Daoy (cell line): ENCODE measurements around the gene OASL. TPM values are rescaled to one million over a fixed set of nuclear protein-coding genes. Genes with fewer than 3 reads are reported as not detected.

Experiments used
- DNase-seq: peaks from one replicate; pipeline ENCODE4 v3.0.0-alpha.2; 2015; ENCODE audit warnings: low read depth
- total RNA-seq: library from RNA; depleted of rRNA; stranded (reverse); fragments of >200 nt; shearing (Covaris generic); gene quantifications from 2 replicates; pipeline ENCODE4 v1.2.3, GENCODE V29; 2014

The OASL gene
- total RNA-seq, 1 experiment from 2014 or later, result 38.7 TPM

DNA sequence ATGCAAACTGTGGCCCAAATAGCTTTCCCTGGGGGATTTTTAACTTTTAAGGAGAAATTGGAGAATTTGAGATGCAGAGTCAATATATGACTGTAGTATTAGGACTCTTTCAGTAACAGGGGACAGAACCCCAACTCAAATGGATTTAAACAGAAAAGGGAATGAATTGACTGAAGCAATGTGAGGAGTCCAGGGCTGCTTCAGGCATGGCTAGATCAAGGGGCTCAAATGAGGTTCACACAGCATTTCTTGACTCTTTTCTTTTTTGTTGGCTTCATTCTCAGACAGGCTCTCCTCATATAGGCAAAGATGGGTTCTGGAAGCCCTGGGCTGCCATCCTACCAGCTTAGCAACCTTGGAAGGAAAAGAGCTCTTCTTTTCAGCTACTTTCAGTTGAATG, 47.1 kb downstream of the OASL start:
- DNase-seq, result no peak

- DNase-seq, result no peak
These were observed 48.5 kb downstream of the OASL start for GRCh38 chr12:120990487-120991055.

- no peak for DNase-seq
These were observed 49.4 kb downstream of the OASL start for GRCh38 chr12:120989687-120990086.

DNA sequence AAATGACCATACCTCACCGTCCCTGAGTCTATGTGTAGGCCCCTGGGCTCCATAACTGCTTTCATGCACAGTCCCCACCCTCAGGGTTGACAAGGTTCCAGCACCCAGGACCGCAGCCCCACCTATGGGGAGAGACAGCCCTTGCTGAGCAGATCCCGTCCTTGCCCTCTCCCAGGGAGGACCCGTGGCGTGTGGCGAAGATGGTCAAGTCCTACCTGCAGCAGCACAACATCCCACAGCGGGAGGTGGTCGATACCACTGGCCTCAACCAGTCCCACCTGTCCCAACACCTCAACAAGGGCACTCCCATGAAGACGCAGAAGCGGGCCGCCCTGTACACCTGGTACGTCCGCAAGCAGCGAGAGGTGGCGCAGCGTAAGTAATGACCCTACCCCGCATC, 50.4 kb downstream of the OASL start:
- DNase-seq, result no peak

DNA sequence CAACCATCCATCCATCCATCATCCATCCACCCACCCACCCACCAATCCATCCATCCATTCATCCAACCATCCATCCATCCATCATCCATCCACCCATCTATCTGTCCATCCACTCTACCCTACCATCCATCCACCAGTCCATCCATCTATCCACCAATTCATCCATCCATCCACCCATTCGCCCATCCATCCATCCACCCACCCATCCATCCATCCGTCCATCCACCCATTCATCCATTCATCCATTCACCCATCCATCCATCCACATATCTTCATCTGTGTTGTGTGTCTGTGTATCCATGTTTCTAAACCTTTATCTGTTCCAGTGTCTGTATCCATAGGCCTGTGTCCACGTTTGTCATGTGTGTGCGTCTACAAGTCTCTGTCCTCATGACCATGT, 50.8 kb downstream of the OASL start:
- DNase-seq, result no peak

DNA sequence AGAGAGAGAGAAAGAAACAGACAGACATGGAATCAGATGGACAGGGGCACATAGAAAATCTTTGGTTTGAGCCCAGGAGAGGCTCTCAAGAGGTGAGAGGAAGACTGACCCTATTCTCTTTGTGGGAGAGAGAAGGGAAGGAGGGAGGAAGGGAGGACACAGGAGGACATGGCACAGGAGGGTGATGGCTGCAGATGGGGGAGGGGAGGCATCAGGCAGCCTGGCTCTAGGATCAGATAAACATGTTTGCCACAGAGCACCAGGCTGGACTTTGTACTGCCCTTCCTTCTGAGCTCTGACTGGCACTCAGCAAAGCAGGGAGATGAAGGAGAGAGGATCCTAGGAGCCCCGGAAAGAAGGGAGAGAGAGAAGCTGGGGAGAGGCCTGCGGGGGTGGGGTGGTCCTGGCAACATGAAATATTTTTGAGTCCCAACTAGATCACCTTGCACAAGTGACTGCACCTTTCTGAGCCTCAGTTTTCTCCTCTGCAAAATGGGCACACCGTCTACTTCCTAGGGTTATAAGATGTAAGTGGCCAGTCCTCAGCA, 54.6 kb downstream of the OASL start:
- no peak for DNase-seq

- DNase-seq, result no peak
These were observed 55.3 kb downstream of the OASL start for GRCh38 chr12:120983759-120984158.

GRCh38 chr12:120982659-120983058, 56.4 kb downstream of the OASL start:
- no peak for DNase-seq

DNA sequence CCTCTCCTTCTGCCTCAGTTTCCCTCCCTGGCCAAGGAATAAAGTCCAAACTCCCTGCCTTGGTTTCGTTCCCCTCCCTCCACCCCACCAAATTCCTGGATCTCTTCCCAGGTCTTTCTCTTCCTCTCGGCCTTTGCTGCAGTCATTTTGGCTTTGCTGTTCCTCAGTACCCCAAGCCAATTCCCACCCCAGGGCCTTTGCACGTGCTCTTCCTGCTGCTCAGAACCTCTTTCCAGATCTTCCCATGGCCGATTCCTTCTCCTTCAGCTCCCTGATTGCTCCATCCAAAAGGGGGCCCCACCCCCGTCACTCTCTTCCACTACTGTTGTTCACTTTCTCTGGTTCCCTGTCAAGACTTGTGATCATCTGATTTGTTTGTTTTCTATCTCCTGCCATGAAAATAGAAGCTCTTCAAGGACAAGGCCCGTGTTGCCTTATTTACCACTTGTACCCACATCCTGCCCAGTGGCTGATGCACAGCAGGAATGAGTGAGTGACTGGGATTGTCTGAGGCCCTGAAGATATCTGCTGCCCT, 57.6 kb downstream of the OASL start:
- no peak for DNase-seq

DNA sequence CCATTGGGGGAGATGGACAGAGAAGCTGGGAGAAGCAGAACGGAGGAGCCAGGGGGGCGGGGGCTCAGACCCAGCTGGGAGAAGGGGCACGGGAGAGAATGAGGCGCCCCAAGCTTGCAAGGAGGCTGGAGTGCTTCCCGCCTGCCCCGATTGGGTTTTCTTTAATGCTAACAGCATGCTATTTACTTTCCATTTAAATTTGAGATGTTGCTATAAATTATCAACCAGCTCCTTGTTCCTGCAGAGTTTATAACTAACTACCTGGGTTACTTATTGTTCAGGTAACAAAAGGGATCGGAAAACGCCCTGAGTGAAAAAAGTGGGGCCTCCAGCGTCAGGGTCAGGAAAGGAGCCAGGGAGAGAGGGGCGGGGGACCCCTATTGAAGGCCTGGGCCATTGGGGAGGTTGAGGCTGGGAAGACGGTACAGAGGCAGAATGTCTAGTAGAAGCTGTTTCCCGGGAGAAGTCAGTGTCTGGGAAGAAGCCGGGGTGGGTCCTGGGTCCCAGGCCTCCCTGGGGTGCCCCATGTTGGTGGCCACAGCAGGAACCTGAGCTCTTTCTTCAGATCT, 58.2 kb downstream of the OASL start:
- no peak for DNase-seq

DNA sequence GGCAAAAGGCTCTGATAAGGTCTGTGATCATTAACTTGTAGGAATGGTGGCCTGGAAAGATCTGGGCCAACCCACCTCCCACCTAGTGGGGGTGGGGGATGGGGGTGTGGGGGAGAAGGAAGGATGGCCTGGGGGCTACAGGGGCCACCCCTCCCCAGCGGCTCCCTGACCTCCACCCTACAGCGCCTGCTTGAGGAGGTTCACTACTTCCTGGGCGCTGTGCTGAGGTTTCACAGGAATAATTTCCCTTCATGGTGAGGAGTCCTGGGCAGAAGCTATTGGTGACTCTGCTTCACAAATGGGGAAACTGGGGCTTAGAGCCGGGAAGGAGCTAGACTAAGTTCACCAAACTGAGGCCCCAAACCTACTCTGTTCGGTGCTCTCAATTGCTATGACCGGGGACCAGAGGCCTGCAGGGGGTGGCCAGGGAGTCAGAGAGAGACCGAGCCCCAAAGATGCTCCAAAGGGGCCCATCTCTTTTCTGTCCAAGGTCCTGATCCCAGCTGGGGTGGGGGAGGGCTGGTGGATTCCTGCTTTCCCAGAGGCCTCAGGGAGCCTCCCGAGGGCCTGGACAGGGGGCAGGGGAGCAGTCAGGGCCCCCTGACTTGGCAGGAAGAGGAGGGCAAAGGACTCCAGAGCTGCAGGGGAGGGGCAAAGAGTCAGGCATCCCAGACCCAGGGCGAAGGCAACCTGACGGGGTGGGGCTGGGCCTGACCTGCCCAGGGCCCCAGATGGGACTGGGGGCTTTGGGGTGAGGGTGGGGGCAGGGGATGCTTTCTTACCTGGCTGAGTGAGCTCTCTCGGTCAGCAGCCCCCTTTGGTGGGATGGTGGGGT, 59.0 kb downstream of the OASL start:
- DNase-seq, result no peak

DNA sequence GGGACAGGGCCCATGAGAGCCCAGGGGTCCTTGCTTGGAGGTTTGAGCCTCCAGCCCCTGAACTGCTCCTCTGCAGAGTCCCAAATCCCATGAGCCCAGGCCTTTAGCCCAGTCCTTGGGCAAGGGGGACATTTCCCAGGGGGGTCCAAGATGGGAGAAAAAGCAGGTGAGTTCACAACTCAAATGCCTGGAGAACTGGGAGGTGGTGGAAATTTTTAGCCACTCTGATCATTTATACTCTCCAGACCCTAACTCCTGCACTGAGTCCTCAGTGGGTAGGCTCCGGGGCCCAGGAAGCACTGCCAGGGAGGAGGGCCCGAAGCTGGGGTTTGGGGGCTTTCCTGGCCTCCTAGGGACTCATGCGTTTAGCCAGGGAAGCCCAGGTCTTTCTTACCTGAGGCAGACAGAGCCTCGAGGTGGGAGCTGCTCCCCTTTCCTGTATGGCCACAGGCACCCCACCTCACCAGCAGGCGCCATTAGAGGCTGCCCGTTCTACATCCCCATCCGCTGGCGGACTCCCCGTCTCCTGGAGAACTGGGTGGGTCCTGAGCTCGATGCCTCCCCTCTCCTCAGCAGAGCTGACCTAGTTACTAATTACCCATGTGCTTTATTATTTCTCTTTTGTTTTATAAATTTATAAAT, 59.7 kb downstream of the OASL start:
- no peak for DNase-seq

DNA sequence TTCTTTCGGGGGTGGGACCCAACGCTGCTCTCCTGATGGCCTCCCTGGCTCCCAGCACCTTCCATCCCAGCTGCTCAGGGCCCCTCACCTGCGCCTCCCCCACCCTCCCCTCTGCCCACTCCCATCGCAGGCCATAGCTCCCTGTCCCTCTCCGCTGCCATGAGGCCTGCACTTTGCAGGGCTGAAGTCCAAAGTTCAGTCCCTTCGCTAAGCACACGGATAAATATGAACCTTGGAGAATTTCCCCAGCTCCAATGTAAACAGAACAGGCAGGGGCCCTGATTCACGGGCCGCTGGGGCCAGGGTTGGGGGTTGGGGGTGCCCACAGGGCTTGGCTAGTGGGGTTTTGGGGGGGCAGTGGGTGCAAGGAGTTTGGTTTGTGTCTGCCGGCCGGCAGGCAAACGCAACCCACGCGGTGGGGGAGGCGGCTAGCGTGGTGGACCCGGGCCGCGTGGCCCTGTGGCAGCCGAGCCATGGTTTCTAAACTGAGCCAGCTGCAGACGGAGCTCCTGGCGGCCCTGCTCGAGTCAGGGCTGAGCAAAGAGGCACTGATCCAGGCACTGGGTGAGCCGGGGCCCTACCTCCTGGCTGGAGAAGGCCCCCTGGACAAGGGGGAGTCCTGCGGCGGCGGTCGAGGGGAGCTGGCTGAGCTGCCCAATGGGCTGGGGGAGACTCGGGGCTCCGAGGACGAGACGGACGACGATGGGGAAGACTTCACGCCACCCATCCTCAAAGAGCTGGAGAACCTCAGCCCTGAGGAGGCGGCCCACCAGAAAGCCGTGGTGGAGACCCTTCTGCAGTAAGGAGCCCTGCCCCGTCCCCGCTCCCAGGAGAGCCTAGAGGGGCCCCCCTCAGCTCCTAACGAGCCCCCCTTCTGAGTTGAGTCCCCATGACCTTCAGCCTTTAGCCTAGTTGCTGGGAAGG, 60.5 kb downstream of the OASL start, which contains the start of gene HNF1A:
Gene HNF1A, plus strand, starts transcription at position 248 of the 924 bp plus-strand sequence. Its CDS starts 226 bp downstream, at position 474.
- no peak for DNase-seq

DNA sequence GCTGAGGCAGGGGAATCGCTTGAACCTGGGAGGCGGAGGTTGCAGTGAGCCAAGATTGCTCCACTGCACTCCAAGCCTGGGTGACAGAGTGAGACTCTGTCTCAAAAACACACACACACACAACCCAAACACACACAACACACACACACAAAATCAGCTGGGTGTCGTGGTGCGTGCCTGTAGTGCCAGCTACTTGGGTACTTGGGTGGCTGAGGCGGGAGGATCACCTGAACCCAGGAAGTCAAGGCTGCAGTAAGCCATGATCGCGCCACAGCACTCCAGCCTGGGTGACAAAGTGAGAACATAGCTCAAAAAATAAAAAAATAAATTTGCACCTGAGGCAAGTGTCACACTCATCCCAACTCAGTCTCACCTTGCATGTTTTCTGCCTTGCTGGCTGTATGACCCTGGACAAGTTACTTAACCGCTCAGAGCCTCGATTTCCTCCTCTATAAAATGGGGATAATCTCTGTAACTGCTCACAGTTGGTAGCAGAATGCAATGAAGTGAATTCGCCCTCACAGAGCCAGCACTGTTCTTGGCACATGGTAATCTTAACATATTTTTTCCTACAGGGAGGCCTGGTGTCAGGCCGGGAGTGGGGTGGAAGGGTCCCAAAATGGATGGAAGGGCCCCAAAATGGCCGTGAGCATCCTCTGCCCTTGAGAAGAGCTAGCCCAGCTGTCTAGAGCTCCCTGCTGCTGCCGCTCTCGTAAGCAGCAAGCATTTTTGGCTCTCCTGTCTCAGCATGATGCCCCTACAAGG, 61.3 kb downstream of the OASL start:
- no peak for DNase-seq

DNA sequence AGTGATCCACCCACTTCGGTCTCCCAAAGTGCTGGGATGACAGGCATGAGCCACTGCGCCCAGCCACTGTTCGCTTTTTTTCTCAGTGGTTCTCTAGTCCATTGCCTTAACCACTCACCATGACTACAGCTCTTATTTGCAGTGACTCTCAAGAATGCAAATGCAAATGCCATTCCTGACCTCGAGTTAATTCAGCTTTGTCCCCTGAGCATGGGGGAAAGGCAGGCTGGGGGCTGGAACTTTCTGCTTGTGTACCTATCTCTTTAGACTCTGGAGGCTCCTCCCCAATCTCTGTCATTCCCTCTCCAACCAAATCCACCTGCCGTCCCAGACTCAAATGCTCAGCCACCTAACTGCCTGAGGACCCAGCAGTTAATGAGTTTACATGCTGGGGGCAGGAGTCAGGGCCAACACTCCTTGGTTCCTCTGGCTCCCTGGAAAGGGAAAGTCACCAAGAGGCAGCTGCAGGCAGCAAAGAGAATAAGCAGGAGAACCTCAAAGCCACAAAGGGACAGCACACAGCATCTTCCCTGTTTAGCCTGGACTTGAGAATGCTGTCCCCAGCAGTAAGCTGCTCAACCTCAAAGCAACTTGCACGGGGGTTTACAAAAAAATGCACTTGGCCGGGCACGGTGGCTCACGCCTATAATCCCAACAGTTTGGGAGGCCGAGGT, 66.0 kb downstream of the OASL start:
- no peak for DNase-seq

DNA sequence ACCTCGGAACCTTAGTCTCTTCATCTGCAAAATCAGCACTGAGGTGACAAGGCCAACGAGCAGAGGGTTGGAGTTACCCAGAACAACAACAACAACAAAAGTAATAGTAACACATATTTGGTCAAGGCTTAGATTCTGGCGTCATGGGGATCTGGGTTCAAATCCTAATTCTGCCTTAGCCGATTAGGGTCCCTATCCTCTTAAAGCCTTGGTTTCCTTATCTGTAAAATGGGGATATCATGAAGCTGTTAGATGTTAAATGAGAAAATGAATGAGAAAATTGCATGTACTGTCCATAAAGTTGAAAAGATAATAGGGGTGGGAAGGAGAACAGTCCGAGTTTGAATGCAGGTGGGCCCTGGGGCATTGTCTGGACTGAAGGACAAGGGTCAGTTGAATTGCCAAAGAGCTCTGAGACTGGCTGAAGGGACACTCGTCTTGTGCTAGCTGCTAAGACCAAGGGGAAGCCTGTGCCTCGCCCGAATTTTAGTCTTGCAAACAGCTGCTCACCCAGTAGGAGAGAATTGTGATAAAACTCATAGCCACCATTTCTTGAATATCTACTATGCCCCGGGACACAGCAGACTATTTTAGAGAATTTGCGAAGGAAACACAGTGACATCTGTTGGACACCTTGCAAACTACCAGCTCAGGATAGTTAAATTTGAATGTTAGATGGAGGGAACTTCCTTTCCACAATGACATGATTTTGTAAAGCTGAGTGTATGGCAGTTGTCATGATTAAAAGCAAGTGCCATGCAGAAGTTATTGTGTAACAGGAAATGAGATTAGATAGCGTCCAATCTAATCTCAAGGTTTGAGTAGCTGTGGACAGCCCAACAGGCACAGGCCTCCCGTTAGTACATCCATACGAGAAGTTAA, 67.5 kb downstream of the OASL start:
- DNase-seq, result peak; percentile 55

DNA sequence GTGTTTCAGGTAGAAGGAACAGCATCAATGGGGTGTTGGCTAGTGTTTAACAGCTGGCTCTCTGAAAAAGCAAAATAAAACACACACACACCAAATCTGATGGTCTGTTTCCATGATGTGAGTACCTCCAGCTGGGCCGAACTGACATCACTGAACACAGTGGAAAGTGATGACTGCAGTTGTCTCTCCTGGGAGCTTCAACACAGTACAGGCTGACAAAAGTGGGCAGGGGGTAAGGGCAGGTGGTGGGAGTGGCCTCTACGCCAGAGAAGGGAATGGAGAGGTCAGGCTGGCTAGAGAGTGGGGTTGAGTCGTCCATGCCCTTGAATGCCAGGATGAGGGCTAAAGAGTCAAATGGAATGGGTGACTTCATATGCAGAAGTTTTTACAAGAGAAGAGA, 68.7 kb downstream of the OASL start:
- DNase-seq, result no peak
